Hepatocyte (in vitro differentiated cells): ENCODE results near the gene CIT. TPM values are rescaled to one million over a fixed set of nuclear protein-coding genes. Genes with fewer than 3 reads are reported as not detected.

Experiments
- DNase-seq: peaks from one replicate; pipeline ENCODE4 v3.0.0-alpha.2; 2016; ENCODE audit warnings: low spot score
- H2AFZ ChIP-seq: fragments of 200-600 bp; sonication (generic); 2 replicates; pipeline ENCODE4 v1.6.0; 2016; ENCODE audit warnings: antibody characterized with exemption, mild to moderate bottlenecking
- H3K27ac ChIP-seq: fragments of 200-600 bp; sonication (generic); 2 replicates; pipeline ENCODE4 v1.5.1; 2016; ENCODE audit warnings: mild to moderate bottlenecking
- H3K27me3 ChIP-seq: fragments of 200-600 bp; sonication (generic); 2 replicates; pipeline ENCODE4 v1.6.1; 2016
- H3K36me3 ChIP-seq: fragments of 200-600 bp; sonication (generic); replicated peaks from 2 replicates; pipeline ENCODE4 v1.5.1; 2016; ENCODE audit warnings: low read depth; ENCODE audit not compliant: insufficient read depth
- H3K4me1 ChIP-seq: fragments of 200-600 bp; sonication (generic); 2 replicates; pipeline ENCODE4 v1.5.1; 2016; ENCODE audit warnings: mild to moderate bottlenecking, moderate library complexity; ENCODE audit not compliant: insufficient read depth
- H3K4me2 ChIP-seq: fragments of 200-600 bp; sonication (generic); 2 replicates; pipeline ENCODE4 v1.6.0; 2016
- H3K4me3 ChIP-seq: fragments of 200-600 bp; sonication (generic); 2 replicates; pipeline ENCODE4 v1.5.1; 2016; ENCODE audit warnings: mild to moderate bottlenecking
- H3K79me2 ChIP-seq: fragments of 200-600 bp; sonication (generic); 2 replicates; pipeline ENCODE4 v1.6.0; 2017; ENCODE audit warnings: mild to moderate bottlenecking
- H3K9me2 ChIP-seq: fragments of 200-600 bp; sonication (generic); replicated peaks from 2 replicates; pipeline ENCODE4 v1.6.0; 2017; ENCODE audit warnings: mild to moderate bottlenecking; ENCODE audit not compliant: insufficient read depth
- H3K9me3 ChIP-seq: fragments of 200-600 bp; sonication (generic); 2 replicates; pipeline ENCODE4 v1.5.1; 2016; ENCODE audit warnings: low read depth, mild to moderate bottlenecking
- H4K20me1 ChIP-seq: fragments of 200-600 bp; sonication (generic); 2 replicates; pipeline ENCODE4 v1.6.0; 2016; ENCODE audit warnings: mild to moderate bottlenecking; ENCODE audit not compliant: insufficient read depth, poor library complexity, severe bottlenecking
- EZH2 ChIP-seq: fragments of 200-600 bp; sonication (generic); IDR thresholded peaks from 2 replicates; pipeline ENCODE4 v1.6.1; 2016; ENCODE audit warnings: antibody characterized with exemption, mild to moderate bottlenecking, borderline replicate concordance
- EZH2phosphoT487 ChIP-seq: fragments of 200-600 bp; sonication (generic); IDR thresholded peaks from one replicate; pipeline ENCODE4 v1.6.1; 2018; ENCODE audit warnings: antibody characterized with exemption, mild to moderate bottlenecking, low read depth, moderate library complexity; ENCODE audit not compliant: unreplicated experiment, severe bottlenecking
- WGBS: methylation state at CpG from one replicate; pipeline ENCODE4 v1.1.6; 2016; ENCODE audit warnings: low lambda C conversion rate; ENCODE audit errors: missing lambda C conversion rate; 5-methylcytosine and 5-hydroxymethylcytosine counted together
- polyA plus RNA-seq: library from polyadenylated mRNA; unstranded; fragments of >200 nt; fragmentation: Nextera tagmentation; extraction: Ambion mirVana; gene quantifications from 2 replicates; pipeline ENCODE4 v1.2.1, GENCODE V29; 2016
- total RNA-seq: library from RNA; depleted of rRNA; stranded (reverse); fragments of >200 nt; gene quantifications from 2 replicates; pipeline ENCODE4 v1.2.3, GENCODE V29; 2014
- TF ChIP-seq, protein P1 (sequence below): fragments of 200-600 bp; sonication (generic); IDR thresholded peaks from 2 replicates; pipeline ENCODE4 v1.5.1; 2016; ENCODE audit warnings: antibody characterized with exemption, mild to moderate bottlenecking; ENCODE audit not compliant: poor library complexity

CIT gene
- total and polyA plus RNA-seq, 2 experiments from 2014 or later: 3.6 to 3.9 TPM

DNA sequence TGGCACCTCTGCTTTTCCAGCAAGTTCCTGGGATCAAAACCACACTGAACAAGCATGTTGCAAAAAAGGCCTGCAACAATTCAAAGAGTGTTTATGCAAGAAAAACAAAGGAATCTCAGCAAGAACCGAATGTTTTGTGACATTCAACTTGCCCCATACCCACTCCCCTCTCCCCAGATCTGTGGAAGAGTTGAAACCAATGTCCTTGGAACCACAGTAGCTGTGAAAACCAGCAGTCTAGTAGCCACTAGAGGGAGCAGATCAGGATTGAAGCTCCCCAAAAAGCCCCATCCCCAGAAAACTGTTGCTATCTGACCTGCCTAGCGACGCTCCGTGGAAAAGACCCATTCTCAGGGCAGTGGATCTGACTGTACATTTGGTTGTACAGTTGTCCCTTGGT lies 182.1 kb downstream of the CIT start:
- Histone ChIP-seq H2AFZ (no peak overlapping the region), H3K9me3 (no peaks in the 10 kb centered on the region), H4K20me1 (no peaks in the 10 kb centered on the region), H3K4me1 (peaks cover 24% of the 10 kb centered on the region), H3K4me2 (no peak overlapping the region), H3K27ac (peak overlapping the region; percentile 90), H3K27me3 (no peaks in the 10 kb centered on the region), H3K9me2 (no peaks in the 10 kb centered on the region), H3K79me2 (no peaks in the 10 kb centered on the region), H3K36me3 (no peaks in the 10 kb centered on the region), H3K4me3 (no peak overlapping the region)
- TF ChIP-seq EZH2phosphoT487 (no peak), EZH2 (no peak)
- TF ChIP-seq, protein P1, sequence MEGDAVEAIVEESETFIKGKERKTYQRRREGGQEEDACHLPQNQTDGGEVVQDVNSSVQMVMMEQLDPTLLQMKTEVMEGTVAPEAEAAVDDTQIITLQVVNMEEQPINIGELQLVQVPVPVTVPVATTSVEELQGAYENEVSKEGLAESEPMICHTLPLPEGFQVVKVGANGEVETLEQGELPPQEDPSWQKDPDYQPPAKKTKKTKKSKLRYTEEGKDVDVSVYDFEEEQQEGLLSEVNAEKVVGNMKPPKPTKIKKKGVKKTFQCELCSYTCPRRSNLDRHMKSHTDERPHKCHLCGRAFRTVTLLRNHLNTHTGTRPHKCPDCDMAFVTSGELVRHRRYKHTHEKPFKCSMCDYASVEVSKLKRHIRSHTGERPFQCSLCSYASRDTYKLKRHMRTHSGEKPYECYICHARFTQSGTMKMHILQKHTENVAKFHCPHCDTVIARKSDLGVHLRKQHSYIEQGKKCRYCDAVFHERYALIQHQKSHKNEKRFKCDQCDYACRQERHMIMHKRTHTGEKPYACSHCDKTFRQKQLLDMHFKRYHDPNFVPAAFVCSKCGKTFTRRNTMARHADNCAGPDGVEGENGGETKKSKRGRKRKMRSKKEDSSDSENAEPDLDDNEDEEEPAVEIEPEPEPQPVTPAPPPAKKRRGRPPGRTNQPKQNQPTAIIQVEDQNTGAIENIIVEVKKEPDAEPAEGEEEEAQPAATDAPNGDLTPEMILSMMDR: peak; percentile 51
- 75% methylated on average over 4 of the region's 4 CpGs for WGBS
- no peak for DNase-seq

DNA sequence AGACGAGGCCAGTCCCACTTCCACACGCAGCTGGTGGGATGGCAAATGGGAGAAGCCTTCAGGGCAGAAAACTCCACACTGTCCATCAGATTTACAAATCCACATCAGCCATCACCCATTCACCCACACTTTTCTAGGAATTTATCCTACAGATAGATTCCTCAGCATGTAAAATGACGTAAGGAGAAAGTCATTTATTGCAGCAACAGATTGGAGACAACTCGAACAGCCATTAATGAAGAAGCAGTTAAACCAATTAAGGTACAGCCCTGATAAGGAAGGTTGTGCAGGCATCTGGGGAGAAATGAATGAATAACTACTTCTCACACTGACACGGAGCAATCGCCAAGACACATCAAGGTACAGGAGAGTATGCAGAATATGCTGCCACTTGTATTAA lies 183.0 kb downstream of the CIT start:
- peaks cover 24% of the 10 kb centered on the region for H3K4me1 ChIP-seq
- no peaks in the 10 kb centered on the region for H3K9me3 ChIP-seq
- H3K36me3 ChIP-seq: no peaks in the 10 kb centered on the region
- peak; percentile 42 for DNase-seq
- H3K4me2 ChIP-seq: no peak overlapping the region
- no peak overlapping the region for H2AFZ ChIP-seq
- no peaks in the 10 kb centered on the region for H4K20me1 ChIP-seq
- no peak for TF ChIP-seq EZH2phosphoT487
- TF ChIP-seq, protein P1: no peak
- no peak for TF ChIP-seq EZH2
- no peaks in the 10 kb centered on the region for H3K27me3 ChIP-seq
- no peaks in the 10 kb centered on the region for H3K79me2 ChIP-seq
- WGBS: 75% methylated on average over 6 of the region's 6 CpGs
- no peak overlapping the region for H3K4me3 ChIP-seq
- H3K9me2 ChIP-seq: no peaks in the 10 kb centered on the region
- peak overlapping the region; percentile 90 for H3K27ac ChIP-seq

DNA sequence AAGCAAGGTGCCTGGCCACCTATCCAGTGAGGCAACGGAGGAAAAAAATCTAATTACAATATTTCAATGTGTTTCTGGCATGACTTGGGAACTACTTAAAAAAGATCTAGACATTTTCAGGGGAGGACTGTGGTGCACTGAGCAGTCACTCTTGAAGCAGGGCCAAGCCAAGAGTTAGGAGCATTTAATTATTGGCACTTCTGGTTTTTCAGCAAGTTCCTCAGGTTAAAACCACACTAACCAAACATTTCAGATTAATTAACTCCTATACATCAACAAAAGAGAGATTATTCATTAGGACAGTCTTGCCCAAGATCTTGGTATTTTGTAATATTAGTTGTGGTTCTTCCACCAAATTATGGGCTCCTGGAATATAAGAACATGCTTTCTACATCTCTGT lies 183.6 kb downstream of the CIT start:
- WGBS: 95% methylated on average over 1 of the region's 1 CpG
- H3K4me1 ChIP-seq: peaks cover 24% of the 10 kb centered on the region
- peak overlapping the region; percentile 47 for H3K4me2 ChIP-seq

More for the DNA sequence above, 183.6 kb downstream of the CIT start:
- DNase-seq: no peak
- no peaks in the 10 kb centered on the region for H3K79me2 ChIP-seq
- H2AFZ ChIP-seq: no peak overlapping the region
- no peaks in the 10 kb centered on the region for H3K27me3 ChIP-seq
- no peaks in the 10 kb centered on the region for H3K36me3 ChIP-seq
- peak overlapping the region; percentile 90 for H3K27ac ChIP-seq
- no peaks in the 10 kb centered on the region for H3K9me3 ChIP-seq
- no peak overlapping the region for H3K4me3 ChIP-seq
- no peaks in the 10 kb centered on the region for H4K20me1 ChIP-seq
- H3K9me2 ChIP-seq: no peaks in the 10 kb centered on the region
- TF ChIP-seq EZH2: no peak
- TF ChIP-seq, protein P1: no peak
- no peak for TF ChIP-seq EZH2phosphoT487
